GM20431 (cell line): ENCODE results near the gene TMEM132C.

Experiments used
- in situ Hi-C: fragments of 300-500 bp; cut with MseI, MboI; formaldehyde crosslinking; loops from one replicate; pipeline ENCODE4 v1.15.0; 2020; ENCODE audit warnings: low sequenced_read_pairs; ENCODE audit not compliant: unreplicated experiment

The TMEM132C gene

DNA sequence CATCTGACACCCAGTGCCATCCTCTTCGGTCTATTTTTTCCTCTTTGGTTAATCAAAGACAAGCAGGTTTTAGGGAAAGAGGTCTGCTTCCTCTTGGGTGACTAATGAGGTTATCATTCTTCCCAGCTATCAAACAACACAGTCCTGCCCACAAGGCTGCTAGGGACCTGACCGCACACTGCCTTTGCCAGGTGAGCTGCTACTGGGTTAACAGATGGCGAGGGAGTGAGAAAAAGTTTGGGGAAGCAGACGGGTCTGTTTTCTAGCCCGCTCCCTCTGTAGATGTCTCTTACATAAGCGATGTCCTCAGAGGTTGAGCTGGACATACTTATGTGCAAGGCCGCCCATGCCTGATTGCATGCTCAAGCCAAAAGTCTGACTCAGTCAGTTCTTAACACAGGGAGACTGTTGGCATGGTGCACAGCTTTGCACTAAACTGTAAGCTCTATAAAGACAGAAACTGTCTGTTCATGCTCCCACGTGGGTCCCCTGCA lies 462.7 kb downstream of the TMEM132C start:
- in situ Hi-C loops = no loop called here

- in situ Hi-C loops = no loop called here
Observed at GRCh38 chr12:128734371-128734770, 467.4 kb downstream of the TMEM132C start.

DNA sequence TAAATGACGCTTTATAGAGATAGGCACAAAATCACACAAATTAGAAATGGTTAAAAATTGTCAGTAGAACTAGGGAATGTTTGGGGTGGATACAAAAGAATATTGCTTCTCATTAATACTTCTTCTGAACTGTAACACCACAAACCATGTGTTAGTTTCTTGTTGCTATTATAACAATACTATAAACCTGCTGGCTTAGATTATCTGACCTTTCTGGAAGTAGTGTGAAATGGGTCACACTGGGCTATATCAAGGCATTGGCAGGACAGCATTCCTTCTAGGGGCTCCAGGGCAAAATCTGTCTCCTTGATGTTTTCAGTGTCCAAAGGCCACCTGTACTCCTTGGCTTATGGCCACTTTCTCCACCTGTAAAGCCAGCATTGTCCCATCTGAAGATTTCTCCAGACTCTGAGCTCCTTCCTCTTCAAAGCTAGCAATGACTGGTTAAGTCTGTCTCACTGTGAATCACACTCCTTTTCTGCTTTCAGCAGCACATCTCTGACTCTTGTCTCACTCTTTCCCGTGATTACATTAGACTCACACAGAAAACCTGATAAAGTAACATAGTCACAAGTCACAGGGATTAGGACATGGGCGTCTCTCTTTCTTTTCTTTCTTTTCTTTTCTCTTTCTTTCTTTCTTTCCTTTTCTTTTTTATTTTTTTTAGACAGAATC lies 470.5 kb downstream of the TMEM132C start:
- in situ Hi-C loops = no loop called here

GRCh38 chr12:128743916-128744315 lies 476.9 kb downstream of the TMEM132C start:
- in situ Hi-C loops = no loop called here

GRCh38 chr12:128745772-128746689 lies 479.1 kb downstream of the TMEM132C start:
- in situ Hi-C loops = no loop called here

DNA sequence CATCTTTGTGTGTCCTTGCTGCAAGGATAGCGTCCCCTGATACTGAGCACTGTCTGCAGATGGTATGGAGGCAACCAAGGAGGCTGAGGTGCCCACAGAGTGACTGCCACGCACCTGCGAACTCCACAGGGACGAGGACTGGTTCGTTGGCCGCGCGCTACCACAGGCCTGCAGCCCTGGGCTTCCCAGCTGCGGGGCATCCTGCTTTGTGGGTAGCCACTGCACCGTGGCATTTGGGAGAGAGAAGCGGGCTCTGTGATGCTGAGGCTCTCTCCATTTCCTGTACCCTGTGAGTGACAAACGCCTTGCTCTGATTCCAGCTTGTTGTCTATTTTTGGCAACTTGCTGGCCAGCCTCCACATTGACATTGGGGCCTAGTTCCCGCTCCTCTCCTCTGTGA lies 480.5 kb downstream of the TMEM132C start:
- in situ Hi-C loops = no loop called here

DNA sequence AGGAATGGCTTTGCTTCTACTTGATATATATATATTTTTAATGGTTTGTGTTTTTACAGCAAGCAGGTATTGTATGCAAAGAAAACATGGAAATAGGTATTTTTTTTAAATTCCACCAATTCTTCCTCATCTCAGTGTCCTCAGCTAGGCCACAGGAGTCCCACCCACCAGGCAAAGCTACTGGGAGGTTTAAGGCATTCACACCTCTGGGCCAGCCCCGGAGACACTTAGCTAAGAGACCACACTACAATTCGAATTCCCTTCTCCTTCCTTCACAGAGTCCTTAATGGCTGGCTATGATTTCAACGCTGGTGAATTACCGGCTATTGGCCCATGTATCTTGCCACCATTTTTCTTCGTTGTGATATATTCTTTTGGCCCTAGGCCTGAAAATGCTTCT lies 485.4 kb downstream of the TMEM132C start:
- in situ Hi-C loops = no loop called here

- in situ Hi-C loops = no loop called here
Observed at GRCh38 chr12:128753438-128753837, 486.5 kb downstream of the TMEM132C start.

- in situ Hi-C loops = no loop called here
Observed at GRCh38 chr12:128754275-128754674, 487.3 kb downstream of the TMEM132C start.

GRCh38 chr12:128755566-128755965 lies 488.6 kb downstream of the TMEM132C start:
- in situ Hi-C loops = no loop called here
